HG03097 (cell line): ENCODE measurements around the gene SMIM41.

Experiments used
- ATAC-seq: cut with Tn5 transposase; IDR thresholded peaks from one replicate; pipeline ENCODE4 v1.9.1; 2021; ENCODE audit not compliant: unreplicated experiment, low FRiP score

SMIM41 gene

DNA sequence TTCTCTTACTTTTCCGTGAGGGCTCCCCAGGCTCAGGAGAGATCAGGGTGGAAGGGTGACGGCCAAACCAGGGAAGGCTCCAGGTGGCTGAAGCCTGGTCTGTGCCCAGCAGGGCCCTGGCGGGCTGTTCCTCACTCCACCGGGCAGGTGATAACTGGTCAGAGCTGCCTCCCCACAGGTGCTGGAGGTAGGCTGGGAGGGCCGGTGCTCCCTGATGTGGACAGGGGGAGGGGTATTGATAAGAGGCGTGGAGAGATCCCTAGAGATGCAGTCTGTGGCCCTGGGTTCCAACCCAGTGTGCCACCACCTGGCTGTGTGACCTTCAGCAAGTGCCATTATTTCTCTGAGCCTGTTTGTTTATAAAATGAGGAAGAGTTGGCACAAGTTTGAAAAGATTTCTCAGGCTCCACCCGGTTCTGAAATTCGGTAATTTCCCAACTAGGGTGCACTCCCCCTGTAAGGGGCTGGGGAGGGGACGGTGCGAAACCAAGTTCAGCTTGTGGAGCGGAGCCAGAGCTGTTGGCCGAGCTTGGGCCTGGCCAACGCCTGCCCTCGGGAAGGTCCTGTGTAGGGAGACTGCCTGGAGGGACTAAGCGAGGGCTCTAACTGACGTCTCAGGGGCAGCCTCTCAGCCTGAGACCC lies 29.3 kb upstream of the SMIM41 start:
- ATAC-seq = peak; percentile 6

- peak; percentile 60 for ATAC-seq
Measured at GRCh38 chr12:52050758-52051541, 28.6 kb upstream of the SMIM41 start, which contains the start of gene NR4A1. TSS of gene NR4A1 (plus strand) at chr12:52051442. CDS start at chr12:52054329, 2,887 bp downstream.

- no peak for ATAC-seq
Measured at GRCh38 chr12:52052468-52053186, 26.9 kb upstream of the SMIM41 start.

GRCh38 chr12:52053536-52054209 lies 25.8 kb upstream of the SMIM41 start:
- ATAC-seq = no peak

DNA sequence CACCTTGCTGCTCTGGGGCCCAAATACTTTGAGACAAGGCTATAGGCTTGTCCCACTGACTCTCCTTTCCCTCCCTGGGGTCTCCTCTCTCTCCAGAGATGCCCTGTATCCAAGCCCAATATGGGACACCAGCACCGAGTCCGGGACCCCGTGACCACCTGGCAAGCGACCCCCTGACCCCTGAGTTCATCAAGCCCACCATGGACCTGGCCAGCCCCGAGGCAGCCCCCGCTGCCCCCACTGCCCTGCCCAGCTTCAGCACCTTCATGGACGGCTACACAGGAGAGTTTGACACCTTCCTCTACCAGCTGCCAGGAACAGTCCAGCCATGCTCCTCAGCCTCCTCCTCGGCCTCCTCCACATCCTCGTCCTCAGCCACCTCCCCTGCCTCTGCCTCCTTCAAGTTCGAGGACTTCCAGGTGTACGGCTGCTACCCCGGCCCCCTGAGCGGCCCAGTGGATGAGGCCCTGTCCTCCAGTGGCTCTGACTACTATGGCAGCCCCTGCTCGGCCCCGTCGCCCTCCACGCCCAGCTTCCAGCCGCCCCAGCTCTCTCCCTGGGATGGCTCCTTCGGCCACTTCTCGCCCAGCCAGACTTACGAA lies 25.2 kb upstream of the SMIM41 start:
- no peak for ATAC-seq

DNA sequence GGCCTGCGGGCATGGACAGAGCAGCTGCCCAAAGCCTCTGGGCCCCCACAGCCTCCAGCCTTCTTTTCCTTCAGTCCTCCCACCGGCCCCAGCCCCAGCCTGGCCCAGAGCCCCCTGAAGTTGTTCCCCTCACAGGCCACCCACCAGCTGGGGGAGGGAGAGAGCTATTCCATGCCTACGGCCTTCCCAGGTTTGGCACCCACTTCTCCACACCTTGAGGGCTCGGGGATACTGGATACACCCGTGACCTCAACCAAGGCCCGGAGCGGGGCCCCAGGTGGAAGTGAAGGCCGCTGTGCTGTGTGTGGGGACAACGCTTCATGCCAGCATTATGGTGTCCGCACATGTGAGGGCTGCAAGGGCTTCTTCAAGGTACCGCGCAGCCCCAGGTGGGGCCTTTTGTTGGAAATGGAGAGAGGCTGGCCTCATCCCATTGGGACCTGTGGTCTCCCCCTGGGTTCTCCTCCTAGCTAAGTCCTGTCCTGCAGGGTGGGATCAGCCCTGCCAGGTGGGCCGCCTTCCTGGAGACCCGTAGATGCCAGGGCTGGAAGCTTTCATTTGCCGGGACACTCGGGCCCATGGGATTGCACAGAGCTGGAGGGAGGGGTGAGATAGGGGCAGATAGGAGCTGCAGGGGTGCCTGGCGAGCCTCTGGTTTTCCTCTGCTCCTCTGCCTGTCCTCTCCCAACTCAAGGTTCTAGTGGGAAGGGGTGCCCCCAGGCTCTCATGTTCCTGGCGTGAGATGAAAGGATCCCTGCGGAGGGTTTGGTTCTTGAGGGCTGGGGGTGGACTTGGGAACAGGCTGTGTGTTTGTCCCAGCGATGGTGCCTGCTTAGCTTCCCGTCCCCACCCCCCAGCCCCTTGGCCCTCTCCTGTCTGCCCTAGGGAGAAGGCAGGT lies 24.4 kb upstream of the SMIM41 start:
- no peak for ATAC-seq

DNA sequence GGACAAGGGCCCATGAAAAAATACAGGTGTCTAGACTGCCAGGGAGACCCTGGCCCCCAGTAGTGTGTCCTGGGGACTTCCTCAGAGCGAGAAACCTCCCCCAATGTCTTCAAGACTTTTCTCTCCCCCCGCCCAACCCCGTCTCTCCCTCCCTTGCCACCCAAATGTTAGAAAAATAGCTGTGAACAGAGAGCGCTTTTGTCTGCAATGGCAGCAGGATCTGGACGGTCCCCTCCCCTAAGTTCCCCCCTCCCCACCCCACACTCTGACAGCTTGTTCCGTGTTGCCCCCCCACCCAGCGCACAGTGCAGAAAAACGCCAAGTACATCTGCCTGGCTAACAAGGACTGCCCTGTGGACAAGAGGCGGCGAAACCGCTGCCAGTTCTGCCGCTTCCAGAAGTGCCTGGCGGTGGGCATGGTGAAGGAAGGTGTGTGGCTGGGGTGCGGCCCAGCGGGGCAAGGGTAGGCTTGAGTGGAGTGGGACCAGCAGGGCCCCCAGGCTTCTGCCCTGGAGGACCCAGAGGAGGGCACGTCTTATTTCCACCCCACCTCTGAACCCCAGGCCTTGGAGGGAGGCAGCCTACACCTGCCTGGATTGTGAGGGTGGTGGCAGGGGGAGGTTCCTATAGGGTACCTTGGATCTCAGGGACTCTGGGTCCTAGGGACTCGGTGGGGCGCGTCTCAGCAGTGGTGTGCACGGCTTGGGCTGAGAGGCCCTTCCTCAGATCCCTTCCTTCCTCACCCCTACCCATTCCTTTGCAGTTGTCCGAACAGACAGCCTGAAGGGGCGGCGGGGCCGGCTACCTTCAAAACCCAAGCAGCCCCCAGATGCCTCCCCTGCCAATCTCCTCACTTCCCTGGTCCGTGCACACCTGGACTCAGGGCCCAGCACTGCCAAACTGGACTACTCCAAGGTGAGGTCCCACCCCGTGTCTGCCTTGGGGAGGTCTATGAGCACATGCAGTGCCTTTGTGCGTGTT lies 23.5 kb upstream of the SMIM41 start:
- ATAC-seq = no peak

- no peak for ATAC-seq
Measured at GRCh38 chr12:52056801-52057637, 22.5 kb upstream of the SMIM41 start.

- ATAC-seq = no peak
Measured at GRCh38 chr12:52057638-52058576, 21.6 kb upstream of the SMIM41 start.

- ATAC-seq = no peak
Measured at GRCh38 chr12:52058631-52059361, 20.7 kb upstream of the SMIM41 start.

- no peak for ATAC-seq
Measured at GRCh38 chr12:52059582-52060497, 19.7 kb upstream of the SMIM41 start.

GRCh38 chr12:52060498-52061177 lies 18.9 kb upstream of the SMIM41 start:
- no peak for ATAC-seq

DNA sequence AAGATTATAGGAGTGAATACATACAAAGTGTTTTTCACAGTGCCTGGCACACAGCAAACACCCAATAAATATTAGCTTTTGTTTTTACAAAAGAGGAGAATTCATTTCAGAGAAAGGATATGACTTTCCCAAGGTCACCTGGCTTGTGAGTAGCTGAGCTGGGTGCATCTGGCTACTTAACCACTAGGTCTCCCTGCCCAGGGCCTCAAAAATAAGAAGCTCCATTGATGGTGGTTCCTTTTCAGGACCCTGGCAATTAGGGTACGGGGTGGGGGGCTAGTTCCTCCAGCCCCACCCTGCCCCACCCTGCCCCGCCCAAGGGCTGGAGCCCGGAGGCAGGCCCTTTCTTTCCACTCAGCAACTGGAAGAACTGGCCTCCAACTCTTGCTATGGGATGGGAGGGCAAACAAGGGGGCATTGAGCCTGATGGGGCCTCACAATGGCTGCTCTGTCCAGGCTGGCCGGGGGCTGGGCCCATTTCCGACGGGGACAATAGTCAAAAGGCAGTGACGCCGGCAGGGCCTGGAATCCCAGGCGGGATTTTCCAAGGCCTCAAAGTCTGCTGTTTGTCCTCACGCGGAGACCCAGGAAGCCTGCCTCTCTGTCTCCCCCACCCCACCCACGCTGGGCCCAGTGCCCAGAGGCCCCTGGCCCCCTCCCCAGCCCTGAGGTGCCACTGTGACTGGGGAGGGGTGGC lies 17.9 kb upstream of the SMIM41 start:
- ATAC-seq = no peak
